Measurements from ENCODE around the gene RNF207. TPM values are rescaled to one million over a fixed set of nuclear protein-coding genes. Genes with fewer than 3 reads are reported as not detected.

The RNF207 gene
- total RNA-seq, 1 experiment from 2014 or later = 4.9 TPM

DNA sequence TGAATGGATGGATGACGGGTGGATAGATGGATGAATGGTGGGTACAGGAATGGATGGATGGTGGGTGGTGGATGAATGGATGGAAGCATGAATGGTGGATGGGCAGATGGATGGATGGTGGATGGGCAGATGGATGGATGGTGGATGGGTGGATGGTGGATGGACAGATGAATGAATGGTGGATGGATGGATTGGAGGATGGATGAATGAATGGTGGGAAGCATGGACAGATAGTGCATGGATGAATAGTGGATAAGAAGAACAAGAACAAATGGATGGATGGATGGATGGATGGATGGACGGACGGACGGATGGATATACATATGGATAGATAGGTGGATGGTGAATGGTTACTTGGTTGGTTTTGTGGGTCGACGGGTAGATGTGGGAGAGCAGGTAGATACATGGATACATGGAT lies 30.5 kb upstream of the RNF207 start:
- Histone ChIP-seq H4K91ac (ENCODE audit: insufficient read length, low read depth, low read length) (no peak overlapping the region), H3K14ac (ENCODE audit: insufficient read depth, low read length) (no peak overlapping the region), H3K9me3 (ENCODE audit: control insufficient read depth, low read depth, low read length) (no peaks in the 10 kb centered on the region), H3K9ac (ENCODE audit: extremely low read depth, insufficient read length, low read length) (no peak overlapping the region), H2AK5ac (ENCODE audit: insufficient read length, low read length) (no peak overlapping the region), H2BK5ac (ENCODE audit: insufficient read length, low read length) (no peak overlapping the region), H2AFZ (ENCODE audit: low read length) (no peak overlapping the region), H3K4me2 (ENCODE audit: insufficient read depth, insufficient read length, low read length) (no peak overlapping the region), H4K8ac (replicated peaks; ENCODE audit: insufficient read length, low read depth, low read length) (no peak overlapping the region), H2BK12ac (ENCODE audit: insufficient read length, low read depth, low read length) (no peak overlapping the region), H2BK20ac (ENCODE audit: low read depth, low read length, poor library complexity, severe bottlenecking) (no peak overlapping the region), H3K27ac (ENCODE audit: insufficient read length, low read depth, low read length) (no peak overlapping the region), H3K23ac (ENCODE audit: insufficient read length, low read depth, low read length) (no peak overlapping the region), H3K4ac (ENCODE audit: low read depth, low read length) (no peak overlapping the region), H2BK15ac (ENCODE audit: low read depth, low read length) (no peak overlapping the region), H3K27me3 (ENCODE audit: insufficient read depth, low read length) (peaks cover 14% of the 10 kb centered on the region; the same call in 1 of the 2 replicates), H3T11ph (ENCODE audit: low read length) (no peak overlapping the region), H4K5ac (ENCODE audit: insufficient read length, low read depth, low read length) (no peak overlapping the region), H3K56ac (ENCODE audit: insufficient read length, low read depth, low read length) (no peak overlapping the region), H4K20me1 (ENCODE audit: control insufficient read depth, insufficient read depth, insufficient read length) (no peaks in the 10 kb centered on the region), H3K23me2 (ENCODE audit: insufficient read length, low read depth, low read length, poor library complexity, severe bottlenecking) (no peaks in the 10 kb centered on the region), H3K18ac (ENCODE audit: insufficient read length, low read depth, low read length) (no peak overlapping the region), H3K4me1 (ENCODE audit: insufficient read depth, low read length) (no peaks in the 10 kb centered on the region), H3K79me2 (ENCODE audit: insufficient read depth, low read length) (no peaks in the 10 kb centered on the region), H2BK120ac (ENCODE audit: low read depth, low read length, poor library complexity, severe bottlenecking) (no peak overlapping the region), H3K79me1 (ENCODE audit: insufficient read depth, low read depth, low read length, poor library complexity, severe bottlenecking) (no peaks in the 10 kb centered on the region)
- no peaks in the 10 kb centered on the region for H3K9me3 Mint-ChIP-seq
- DNase-seq = no peak
- no peaks in the 10 kb centered on the region for H3K36me3 Mint-ChIP-seq (ENCODE audit: insufficient read depth in 1 of 3, low read depth in 3 of 3)
- H3K4me1 Mint-ChIP-seq = peaks cover 3 to 5% of the 10 kb centered on the region in 2 experiments; a peak in 2 of 4 replicates
- H3K4me3 Mint-ChIP-seq = no peak overlapping the region
- H3K27ac Mint-ChIP-seq = no peak overlapping the region
- no CpG with 5 or more reads among the region's 6 CpGs for WGBS (ENCODE audit: extremely low coverage, insufficient read length, low lambda C conversion rate)
- peaks cover 3% of the 10 kb centered on the region for H3K27me3 Mint-ChIP-seq (ENCODE audit: low read depth)
- TF ChIP-seq, protein P1, sequence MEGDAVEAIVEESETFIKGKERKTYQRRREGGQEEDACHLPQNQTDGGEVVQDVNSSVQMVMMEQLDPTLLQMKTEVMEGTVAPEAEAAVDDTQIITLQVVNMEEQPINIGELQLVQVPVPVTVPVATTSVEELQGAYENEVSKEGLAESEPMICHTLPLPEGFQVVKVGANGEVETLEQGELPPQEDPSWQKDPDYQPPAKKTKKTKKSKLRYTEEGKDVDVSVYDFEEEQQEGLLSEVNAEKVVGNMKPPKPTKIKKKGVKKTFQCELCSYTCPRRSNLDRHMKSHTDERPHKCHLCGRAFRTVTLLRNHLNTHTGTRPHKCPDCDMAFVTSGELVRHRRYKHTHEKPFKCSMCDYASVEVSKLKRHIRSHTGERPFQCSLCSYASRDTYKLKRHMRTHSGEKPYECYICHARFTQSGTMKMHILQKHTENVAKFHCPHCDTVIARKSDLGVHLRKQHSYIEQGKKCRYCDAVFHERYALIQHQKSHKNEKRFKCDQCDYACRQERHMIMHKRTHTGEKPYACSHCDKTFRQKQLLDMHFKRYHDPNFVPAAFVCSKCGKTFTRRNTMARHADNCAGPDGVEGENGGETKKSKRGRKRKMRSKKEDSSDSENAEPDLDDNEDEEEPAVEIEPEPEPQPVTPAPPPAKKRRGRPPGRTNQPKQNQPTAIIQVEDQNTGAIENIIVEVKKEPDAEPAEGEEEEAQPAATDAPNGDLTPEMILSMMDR (conservative IDR thresholded peaks at IDR 0.05) = no peak
